Stimulated activated CD8-positive, alpha-beta memory T cell treated with anti-CD3 and anti-CD28 coated beads, Interleukin-2, amount 100 ng/mL, for 48 hours (primary cell): ENCODE measurements around the gene UBALD1.

Experiments used
- DNase-seq, 2 donors: peaks; one replicate each; pipeline ENCODE4 v3.0.0-alpha.2; 2020; ENCODE audit warnings: low read depth in 2 of 2

Gene UBALD1

DNA sequence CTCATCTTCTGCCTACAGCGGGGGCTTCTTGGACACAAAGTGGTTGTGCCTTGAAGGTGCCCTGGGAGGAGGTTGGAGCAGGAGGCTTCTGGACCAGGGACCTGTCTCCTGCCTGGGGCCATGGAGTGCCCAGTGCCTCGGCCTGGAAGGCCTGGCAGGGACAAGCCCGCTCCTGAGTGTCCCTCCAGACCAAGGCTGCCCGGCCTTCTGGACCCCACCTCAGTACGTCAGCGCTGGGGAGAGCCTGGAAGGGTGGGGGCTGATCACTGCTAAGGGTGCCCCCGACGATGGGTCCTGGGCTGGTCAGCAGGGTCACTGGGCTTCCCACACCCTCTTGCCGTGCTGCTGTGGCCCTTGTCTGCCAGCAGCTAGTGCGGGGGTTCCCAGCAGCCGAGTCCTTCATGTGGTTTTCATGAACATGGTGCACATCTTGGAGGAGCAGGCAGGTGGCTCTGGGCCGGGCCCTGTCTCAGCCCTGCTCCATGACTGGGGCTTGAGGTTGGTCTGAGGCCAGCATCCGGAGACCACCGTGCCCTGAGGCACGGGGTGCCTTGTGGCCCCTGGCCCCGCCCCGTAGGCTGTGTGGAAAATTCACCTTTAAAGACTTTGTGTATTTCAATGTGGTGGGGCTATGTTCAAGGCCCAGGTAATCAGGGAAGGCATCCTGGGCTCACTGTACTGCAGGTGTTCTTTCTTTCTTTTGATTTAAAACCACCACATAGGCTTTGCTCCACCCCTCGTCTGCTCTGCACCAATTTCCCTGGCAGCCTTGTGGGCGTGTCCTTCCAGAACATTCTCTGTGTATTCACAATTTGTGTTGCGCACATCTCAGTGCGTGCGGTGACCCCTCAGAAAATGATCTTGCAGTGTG lies 32.3 kb upstream of the UBALD1 start:
- no peak for DNase-seq

DNA sequence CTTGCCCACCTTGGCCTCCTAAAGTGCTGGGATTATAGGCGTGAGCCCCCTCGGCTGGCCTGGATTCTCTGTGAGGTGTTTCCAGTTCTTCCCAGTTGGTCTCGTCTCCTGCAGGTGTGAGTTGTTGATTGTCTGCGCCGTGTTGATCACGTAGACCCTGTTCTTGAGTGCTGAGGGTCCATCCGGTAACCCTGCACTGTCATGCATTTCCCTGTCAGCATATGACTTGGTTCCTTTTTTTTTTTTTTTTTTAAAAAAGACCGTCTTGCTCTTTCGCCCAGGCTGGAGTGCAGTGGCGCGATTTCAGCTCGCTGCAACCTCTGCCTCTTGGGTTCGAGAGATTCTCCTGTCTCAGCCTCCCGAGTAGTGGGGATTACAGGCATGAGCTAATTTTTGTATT lies 27.2 kb upstream of the UBALD1 start:
- DNase-seq: no peak

DNA sequence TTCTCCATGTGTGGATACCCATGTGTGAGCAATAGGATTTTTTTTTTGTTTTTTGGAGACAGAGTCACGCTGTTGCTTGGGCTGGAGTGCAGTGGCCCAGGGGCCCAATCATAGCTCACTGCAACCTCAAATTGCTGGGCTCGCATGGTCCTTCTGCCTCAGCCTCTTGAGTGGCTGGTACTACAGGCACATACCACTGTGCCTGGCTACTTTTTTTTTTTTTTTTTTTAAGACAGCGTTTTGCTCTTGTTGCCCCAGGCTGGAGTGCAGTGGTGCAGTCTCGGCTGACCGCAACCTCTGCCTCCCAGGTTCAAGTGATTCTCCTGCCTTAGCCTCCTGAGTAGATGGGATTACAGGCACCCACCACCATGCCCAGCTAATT lies 26.6 kb upstream of the UBALD1 start:
- no peak for DNase-seq

DNA sequence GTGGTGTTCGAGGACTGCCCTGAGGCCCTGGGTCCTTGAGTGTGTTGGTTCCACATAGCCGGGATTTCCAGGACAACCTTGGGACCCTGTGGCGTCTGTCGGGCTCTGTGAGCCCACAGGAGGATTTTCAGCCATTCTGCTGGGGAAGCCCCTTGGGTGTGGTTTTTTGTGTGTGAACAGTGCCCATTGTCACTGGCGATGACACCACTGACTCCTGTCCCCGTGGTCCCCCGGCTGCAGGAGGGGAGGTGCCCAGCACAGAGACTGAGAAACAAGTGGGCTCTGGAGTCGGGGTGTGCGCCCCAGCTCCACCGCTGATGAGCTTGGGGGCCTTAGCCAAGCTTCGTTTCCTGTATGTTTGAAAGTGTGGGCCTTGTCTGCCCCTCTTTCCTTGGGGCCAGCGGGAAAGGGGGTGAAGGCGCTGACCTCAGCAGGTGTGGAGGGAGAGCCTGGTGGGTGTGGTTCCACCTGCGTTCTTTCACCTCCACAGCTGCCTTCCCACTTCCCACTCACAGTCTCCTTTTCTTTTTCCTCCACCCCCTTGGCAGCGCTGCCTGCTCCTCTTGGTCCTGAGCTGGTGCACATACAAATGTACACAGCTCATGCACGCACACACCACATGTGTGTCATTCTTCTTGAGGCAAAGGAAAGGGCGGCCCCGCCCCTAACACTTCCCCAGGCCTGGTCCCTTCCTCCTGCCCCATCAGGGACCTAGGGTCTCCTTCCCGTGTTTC lies 26.1 kb upstream of the UBALD1 start:
- no peak for DNase-seq

DNA sequence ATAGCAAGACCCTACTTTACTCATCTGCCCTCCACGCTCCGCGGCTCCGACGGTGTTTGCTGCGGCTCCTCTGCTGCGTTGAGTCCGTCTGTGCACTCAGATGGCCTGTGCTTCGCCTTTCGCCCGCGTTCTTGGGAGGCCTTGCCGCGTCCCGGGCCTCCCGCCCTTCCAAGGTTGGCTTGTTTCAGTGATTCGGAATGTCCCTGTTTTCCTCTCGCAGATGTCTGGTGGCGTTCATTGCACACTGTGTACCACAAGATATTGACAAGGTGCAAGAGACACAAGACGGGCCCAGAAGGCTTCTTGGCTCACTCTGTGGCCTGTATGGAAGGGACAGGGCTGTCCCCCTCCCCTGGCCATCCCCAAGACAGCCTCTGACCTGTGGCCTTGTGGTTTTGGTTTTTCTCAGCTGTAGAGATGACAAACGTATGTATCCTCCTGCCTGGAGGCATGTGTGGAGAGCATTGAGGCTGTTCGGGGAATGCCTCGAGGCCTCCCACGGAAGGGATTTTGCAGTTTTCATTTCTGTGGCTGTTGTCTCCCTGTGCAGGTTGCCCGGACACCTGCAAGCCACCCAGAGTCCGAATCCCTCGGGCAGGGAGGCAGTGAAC lies 25.3 kb upstream of the UBALD1 start:
- no peak for DNase-seq

DNA sequence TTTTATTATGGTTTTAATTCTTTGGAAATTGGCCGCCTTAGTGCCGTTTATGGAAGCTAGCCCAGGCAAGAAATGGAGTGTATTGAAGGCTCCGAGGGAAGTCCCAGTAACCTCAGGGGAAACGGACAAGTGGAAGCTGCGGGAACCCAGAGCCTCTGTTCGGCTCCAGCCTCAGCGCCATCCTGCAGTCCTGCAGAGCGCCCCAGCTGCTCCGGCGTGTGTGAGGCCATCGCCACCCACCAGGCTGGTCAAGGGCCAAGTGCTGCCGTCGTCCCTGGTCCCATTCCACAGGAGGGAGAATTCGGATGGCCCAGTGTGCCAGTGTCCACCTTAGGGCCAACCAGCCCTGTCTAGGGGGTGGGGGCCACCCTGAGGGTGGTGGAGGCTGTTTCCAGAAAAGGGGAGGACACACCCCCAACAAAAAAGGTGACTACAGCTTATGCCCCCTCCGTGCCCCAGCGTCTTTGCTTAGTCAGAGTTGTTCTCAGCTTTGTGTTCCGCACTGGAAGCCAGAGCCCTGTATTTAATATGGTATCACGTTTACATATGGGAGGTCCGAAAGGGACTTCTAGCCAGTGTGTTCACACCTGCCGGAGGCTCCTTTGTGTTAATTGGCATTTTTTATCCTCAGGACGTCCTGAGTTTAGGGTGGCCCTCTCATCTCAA lies 22.9 kb upstream of the UBALD1 start:
- DNase-seq: no peak

DNA sequence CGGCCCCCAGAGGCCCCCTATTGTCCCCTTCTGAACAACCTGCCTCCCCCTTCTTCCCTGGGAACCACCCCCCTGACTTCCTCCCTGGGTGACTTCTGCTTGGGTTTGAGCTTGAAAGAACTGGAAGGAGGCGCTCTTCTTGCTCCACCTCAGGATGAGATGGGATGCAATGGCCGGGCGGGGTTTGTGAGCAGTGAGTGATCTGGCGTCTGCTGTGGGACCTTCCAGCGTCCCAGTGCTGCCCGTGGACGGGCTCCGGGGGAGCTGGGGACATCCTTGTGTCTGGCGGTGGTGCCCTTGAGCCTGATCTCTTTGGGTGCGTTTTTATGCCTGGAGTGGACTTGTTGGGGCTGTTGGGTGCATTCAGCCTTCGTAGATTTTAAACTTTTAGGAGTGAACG lies 21.5 kb upstream of the UBALD1 start:
- no peak for DNase-seq

DNA sequence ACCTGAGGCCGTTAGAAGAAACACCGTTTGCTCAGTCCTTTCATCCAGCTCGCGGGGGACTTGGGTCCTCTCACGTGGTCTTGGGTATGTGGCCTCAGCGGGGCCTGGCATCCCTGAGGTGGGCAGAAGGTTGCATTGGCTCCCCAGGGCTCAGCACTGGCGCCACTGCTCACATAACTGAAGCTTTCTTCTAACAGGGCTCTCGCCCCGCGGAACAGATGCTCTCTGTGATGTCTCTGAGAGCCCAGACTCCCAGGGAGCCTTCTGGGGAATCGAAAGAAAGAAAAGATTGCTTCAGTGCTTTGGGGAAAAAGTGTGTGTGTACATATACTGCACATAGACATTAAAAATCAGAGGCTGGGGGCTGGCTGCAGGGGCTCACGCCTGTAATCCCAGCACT lies 20.1 kb upstream of the UBALD1 start:
- no peak for DNase-seq

DNA sequence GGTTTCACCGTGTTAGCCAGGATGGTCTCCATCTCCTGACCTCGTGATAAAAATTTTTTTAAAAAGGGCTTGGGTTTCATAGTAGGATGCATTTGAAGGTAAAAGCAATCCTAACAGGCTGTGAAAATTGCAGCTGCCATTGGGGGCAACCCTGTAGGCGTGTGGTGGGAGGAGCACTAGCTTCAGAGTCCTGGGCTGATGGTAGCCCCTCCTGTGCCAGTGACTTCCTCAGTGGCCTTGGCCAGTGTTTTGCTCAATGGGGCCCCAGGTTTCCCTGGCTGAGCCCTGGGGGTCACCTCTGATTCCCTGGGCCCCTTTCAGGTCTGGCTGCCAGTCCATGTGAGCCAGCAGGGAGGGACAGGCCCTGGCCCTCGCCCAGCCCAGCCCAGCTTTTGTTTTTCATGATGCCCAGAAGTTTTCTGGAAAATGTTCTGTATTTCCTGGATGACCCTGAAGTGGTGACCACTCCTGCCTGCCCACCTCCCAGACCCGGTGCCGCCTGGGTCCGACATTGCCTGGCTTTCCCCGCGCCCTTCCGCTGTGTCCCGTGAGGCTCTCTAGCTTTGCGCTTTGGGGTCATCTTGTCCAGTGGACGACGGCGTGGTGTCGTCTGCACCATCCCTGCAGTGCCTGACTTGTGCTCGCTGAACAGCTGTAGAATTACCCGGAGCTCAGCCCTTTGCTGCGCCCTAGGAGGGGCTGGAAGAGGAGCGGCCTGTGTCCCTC lies 19.4 kb upstream of the UBALD1 start:
- no peak for DNase-seq

DNA sequence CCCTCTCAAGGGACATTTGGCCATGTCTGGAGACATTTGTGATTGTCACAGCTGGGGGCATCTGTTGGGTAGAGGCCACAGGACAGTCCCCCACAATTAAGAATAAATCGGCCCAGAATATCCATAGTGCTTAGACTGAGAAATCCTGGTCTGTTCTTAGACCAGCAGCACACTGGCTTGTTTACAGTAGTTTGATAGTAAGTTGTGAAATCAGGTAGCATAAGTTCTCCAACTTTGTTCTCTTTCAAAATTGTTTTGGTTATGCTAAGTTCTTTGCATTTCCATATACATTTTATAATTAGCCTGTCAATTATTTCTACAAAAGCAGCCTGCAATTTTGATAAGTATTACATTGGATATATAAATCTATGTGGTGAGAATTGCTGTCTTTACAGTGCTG lies 16.8 kb upstream of the UBALD1 start:
- DNase-seq: no peak

DNA sequence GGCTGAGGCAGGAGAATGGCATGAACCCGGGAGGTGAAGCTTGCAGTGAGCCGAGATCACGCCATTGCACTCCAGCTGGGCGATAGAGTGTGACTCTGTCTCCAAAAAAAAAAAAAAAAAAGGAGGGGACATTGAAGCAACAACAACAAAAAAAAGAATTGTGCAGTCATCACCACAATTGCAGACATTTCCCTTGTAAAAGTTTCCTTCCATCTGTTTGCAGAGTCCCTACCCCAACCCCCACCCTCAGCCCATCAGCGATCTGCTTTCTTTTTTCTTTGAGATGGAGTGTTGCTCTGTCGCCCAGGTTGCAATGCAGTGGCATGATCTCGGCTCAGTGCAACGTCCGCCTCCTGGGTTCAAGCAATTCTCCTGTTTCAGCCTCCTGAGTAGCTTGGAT lies 13.6 kb upstream of the UBALD1 start:
- DNase-seq: no peak

DNA sequence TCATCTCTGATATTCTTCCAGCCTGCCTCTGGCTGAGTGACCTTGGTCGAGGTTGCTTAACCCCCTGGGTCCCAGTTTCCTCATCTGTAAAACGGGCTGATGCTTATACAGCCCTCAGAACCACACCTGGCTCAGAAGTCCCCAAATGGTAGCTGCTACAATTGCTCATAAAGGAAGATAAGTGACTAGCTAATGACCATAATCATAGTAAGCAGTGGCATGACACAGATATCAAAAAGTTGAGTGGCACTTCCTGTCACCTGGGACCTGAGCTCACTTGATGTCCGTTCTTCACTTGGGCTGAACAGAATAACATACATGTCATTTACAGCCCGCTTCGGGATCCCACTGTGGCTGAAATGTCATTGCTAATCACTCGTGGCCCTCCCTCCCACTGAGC lies 11.7 kb upstream of the UBALD1 start:
- DNase-seq: no peak

DNA sequence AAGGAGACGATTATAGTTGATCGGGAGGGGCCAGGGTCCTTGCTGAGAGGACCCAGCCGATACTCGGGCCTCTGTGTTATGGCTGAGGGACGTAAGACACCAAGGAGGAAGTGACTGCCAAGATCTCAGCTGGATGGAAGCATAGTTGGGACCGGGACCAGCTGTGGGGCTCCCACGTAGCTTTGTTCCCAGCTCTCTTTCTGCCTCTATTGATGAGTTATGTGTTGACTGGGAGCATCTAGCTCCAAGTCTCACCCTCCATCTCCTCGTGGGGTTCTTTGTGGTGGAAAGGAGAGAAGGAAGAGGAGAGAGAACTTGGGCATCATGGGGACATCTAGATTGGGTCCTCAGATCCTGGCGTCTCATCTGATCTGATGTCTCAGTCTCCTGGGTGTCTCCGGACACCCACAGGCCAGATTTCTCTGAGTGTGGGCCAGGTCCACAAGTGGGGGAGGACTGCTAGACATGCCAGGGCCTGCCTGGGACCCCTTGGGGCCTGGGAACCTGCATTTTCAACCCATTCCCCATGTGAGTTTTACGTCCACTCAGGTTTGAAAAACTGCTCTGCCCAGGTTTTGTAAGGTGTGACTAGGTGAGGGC lies 11.0 kb upstream of the UBALD1 start:
- no peak for DNase-seq

DNA sequence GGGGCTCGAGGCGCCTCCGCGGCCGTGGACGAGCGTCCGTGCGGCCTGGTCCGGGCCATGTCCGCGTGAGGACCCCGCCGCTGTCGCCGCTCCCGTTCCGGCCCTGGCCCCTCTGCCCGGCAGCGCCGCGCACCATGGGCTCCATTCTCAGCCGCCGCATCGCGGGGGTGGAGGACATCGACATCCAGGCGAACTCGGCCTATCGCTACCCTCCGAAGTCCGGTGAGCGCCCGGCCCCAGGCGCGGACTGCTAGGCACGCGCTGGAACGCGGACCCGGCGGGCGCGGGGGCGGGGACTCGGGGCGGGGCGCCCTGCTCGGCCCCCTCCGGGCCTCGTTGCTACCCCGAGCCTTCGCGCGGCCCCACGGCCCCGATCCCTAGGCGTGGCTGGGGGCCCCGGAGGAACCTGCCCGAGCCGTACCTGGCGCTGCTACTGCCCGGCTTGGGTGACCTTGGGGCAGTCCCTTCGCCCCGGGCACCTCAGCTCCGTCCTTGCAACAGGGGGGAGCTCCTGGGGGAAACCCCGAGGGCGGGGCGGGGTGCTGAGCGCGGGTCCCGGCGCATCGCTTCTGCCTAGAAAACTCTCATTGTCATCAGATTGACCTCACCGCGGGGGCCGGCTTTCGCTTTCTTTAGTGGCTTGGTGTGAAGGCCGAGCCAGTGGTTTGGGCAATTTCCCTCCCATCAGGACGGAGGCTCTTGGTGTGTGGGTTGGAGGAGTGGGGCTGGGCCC lies 10.3 kb upstream of the UBALD1 start:
- peak; percentile 80 for DNase-seq

DNA sequence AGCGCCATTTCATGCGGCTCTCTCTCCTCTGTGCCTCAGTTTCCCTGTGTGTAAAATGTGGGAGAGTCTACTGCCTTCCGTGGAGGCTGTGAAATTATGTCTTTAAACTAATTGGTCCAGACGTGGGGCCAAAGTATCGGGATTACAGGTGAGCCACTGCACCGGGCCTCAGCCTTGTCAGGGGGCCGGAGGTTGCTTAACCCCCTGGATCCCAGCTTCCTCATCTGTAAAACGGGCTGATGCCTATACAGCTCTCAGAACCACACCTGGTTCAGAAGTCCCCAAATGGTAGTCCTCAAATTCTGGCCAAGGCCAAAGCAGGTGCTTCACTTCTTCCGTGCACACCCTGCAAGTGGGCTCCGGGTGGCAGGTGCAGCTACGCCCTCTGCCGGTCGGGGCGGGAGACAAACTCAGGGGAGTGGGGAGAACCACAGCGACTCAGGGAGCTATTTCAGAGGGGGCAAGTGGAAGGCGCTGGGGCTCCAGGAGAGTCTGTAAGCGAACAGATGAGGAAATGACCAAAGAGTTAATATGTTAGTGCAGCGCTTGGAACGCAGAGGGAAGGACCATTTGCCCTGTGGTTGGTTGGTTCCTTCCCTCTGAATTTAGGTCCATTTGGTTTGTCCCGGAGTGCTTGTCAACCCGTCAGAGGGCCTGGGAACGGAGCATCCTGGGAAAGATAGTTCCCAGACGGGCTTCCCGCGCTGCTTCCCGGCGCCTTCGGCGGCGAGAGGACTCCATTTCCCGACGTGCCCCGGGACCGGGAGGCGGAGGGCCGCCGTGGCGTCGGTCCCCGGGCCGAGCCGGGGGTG lies 9.5 kb upstream of the UBALD1 start, which contains the start of gene MGRN1:
MGRN1 (plus strand) TSS at position 812 of the 812 bp plus-strand sequence. CDS start 135 bp downstream, outside the sequence.
- DNase-seq: peak; percentile 83 to 86

DNA sequence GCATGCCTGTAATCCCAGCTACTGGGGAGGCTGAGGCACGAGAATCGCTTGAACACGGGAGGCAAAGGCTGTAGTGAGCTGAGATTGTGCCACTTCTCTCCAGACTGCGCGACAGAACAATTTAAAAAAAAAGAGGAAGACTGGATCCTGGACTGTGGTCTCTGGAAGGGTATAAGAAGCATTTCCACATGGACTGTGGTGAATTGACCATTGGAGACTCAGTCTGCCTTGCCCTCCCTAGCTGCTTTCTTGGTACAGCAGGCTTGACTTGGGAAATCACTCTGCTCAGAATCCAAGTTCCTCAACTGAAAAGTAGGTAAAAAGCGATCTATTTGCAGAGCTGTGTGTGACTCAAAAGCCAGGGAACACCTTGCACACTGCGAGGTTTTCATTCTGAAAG lies 8.9 kb upstream of the UBALD1 start:
- no peak for DNase-seq

DNA sequence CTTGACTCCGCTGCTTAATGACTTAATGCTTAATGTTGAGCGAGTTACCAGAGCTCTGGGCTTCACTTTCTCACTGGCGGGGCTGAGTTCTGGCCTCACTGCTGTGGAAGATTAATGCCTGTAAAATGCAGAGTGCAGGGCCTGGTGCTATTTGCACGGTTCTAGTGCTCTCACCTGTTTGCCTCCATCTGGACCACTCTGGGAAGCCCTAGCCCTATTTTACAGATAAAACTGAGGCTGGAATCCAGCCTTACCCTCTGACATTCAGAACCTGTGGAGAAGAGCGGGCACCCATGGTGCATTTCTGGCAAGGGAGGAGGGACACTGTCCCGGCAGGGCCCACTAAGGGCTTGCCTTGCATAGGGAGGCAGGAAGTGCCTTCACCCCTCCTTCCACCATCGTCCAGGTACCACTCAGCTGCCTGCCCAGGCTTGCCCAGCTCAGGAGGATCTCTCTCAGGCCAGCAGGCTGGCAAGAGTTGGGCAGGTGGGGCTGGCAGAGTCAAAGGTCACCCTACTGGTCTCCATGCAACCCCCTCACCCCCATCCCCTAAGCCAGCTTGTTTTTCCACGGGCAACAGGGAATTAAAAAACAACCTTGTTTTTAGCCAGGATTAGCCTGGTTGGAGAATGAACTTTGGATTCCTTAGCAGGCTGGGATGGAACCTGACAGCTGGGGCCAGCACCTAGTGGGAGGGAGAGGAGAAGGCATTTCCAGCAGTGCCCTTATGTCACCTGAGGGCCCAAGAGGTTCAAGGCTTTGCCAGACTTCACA lies 4.1 kb upstream of the UBALD1 start:
- DNase-seq: no peak

DNA sequence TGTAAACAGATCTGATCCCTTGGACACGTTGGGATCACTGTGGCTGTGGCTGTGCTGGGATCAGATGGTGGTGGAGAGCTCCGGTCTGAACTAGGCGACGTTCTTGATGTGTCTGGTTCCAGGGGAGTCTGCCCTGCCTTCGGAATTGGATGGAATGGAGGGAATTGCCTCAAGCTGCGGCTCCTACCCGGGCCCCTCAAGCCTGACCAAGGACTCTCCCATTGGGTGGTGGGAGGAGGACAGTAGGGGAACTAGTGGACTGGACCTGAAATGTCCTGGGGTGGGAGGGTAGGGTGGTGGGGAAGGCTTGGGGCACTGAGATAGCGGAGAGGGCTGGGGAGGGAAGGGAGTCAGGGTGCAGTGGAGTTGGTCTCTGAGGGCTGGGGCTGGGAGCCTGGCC lies 3.2 kb upstream of the UBALD1 start:
- no peak for DNase-seq
